ENCODE measurements around the gene TMEM234. TPM values are rescaled to one million over a fixed set of nuclear protein-coding genes. Genes with fewer than 3 reads are reported as not detected.
A peak's percentile ranks its signal among the peaks of the same experiment; 100 is the strongest.

TMEM234 gene
- total and polyA plus RNA-seq, 2 of the 8 experiments (the other 6 are each of a cell fraction or from before 2014, with no cell fraction given) = 8.7 to 8.9 TPM

DNA sequence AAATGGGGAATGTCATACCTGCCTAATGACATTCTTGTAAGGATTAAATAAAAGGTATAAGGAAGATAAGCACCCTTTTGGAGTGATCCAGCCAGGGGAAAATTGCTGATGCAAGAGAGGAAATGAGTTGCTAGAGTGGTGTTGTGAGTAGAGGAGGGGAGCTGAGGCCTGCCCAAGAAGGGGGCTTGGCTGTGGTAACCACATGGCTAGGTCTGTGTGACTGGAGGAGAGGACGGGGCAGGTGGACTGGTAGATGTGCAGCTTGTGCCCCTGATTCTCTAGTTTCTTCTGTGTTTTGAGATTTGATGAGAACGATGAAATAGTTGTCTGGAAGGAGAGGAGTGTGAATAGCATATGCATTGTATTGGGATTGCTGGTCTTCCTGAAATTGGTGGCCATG lies 36.1 kb downstream of the TMEM234 start:
- Histone ChIP-seq H2BK120ac (replicated peaks; ENCODE audit: low read depth, low read length) (no peak overlapping the region), H3K27me3 (replicated peaks in 1 of 4; ENCODE audit: control insufficient read depth in 3 of 4, extremely low read depth in 1 of 4, insufficient read depth in 3 of 4, low read length in 3 of 4) (no peaks in the 10 kb centered on the region), H4K91ac (replicated peaks; ENCODE audit: insufficient read length, low read length) (no peak overlapping the region), H2AK5ac (ENCODE audit: low read depth, low read length) (no peak overlapping the region), H2BK15ac (ENCODE audit: low read length) (no peak overlapping the region; the same call in 1 of the 2 replicates), H3K23me2 (ENCODE audit: low read depth, low read length) (no peaks in the 10 kb centered on the region), H3K79me1 (ENCODE audit: low read depth, low read length) (peaks cover 3% of the 10 kb centered on the region; the same call in 1 of the 2 replicates), H3K14ac (ENCODE audit: insufficient read length) (no peak overlapping the region), H4K20me1 (replicated peaks in 1 of 2; ENCODE audit: control insufficient read depth in 1 of 2, insufficient read depth in 2 of 2, low read length in 2 of 2) (peaks cover 4 to 11% of the 10 kb centered on the region in 2 experiments), H3K9ac (replicated peaks in 1 of 4; ENCODE audit: extremely low read depth in 1 of 4, low read depth in 3 of 4, low read length in 3 of 4) (no peak overlapping the region), H3K56ac (replicated peaks; ENCODE audit: insufficient read length, low read depth, low read length) (no peak overlapping the region), H3K4me1 (replicated peaks in 1 of 4; ENCODE audit: control insufficient read depth in 3 of 4, insufficient read depth in 4 of 4, low read length in 3 of 4) (no peaks in the 10 kb centered on the region; a peak in 2 of 7 replicates), H2BK12ac (ENCODE audit: low read depth, low read length) (no peak overlapping the region), H3K79me2 (ENCODE audit: control insufficient read depth in 1 of 2, insufficient read depth in 2 of 2, low read length in 2 of 2) (peaks cover 7 to 34% of the 10 kb centered on the region in 2 experiments), H2AFZ (ENCODE audit: low read length) (no peak overlapping the region), H3K9me3 (ENCODE audit: insufficient read depth in 2 of 2, low read depth in 1 of 2, low read length in 1 of 2) (no peaks in the 10 kb centered on the region), H3K4ac (replicated peaks; ENCODE audit: insufficient read length, low read depth, low read length) (no peak overlapping the region), H3K18ac (ENCODE audit: extremely low read depth, low read length) (no peak overlapping the region), H3K4me3 (ENCODE audit: extremely low read depth in 1 of 4, insufficient read depth in 2 of 4, low read depth in 3 of 4, low read length in 4 of 4) (no peak overlapping the region), H2BK20ac (ENCODE audit: low read length) (no peak overlapping the region), H3K27ac (ENCODE audit: low read depth, low read length) (no peak overlapping the region), H3K36me3 (ENCODE audit: control insufficient read depth in 2 of 4, insufficient read depth in 4 of 4, low read length in 3 of 4) (peaks cover 36 to 77% (median 68%) of the 10 kb centered on the region in 4 experiments), H3K23ac (ENCODE audit: insufficient read length) (no peak overlapping the region), H4K8ac (ENCODE audit: extremely low read depth, insufficient read depth, low read length) (no peak overlapping the region), H3K4me2 (ENCODE audit: insufficient read depth in 1 of 2, low read depth in 2 of 2, low read length in 2 of 2) (no peak overlapping the region), H2BK5ac (ENCODE audit: low read depth, low read length) (0 out of 2 replicates have a peak overlapping the region, but pooled peaks have one; percentile 68), H4K5ac (ENCODE audit: insufficient read length, low read depth, low read length) (no peak overlapping the region)
- 93% methylated on average over 2 of the region's 2 CpGs; no CpG with 5 or more reads in 1 of the 2 experiments for WGBS, 2 experiments (ENCODE audit: extremely low coverage in 1 of 2, insufficient coverage in 1 of 2, insufficient read length in 1 of 2, insufficient replicate concordance in 2 of 2, low coverage in 1 of 2, low lambda C conversion rate in 2 of 2, missing lambda C conversion rate in 1 of 2)
- POLR2A ChIA-PET (ENCODE audit: partially characterized antibody) = interaction anchor here (0.6 to 21.3 kb wide), 9 partner anchors 2 to 150 kb away, joined by 3 to 332 read pairs (median 3); partner anchors contain the start of genes CCDC28B, IQCC, MARCKSL1 and TXLNA
- no peak for DNase-seq (ENCODE audit: low read depth in 1 of 2, low spot score in 2 of 2)
- CTCF ChIA-PET (ENCODE audit: partially characterized antibody) = no interaction called here
- no peak for FAIRE-seq
- TF ChIP-seq CHD1 (IDR thresholded peaks at IDR 0.05; ENCODE audit: low read depth, low read length) (no peak), BRCA1 (IDR thresholded peaks at IDR 0.05; ENCODE audit: low read depth, low read length) (no peak), JUND (IDR thresholded peaks at IDR 0.05; ENCODE audit: low read length) (no peak)

Measured in H1 (cell line).